ENCODE data around the gene ADARB2.

The ADARB2 gene

GRCh38 chr10:1596482-1597099 lies 140.7 kb downstream of the ADARB2 start:
- DNase-seq (ENCODE audit: low read depth, low spot score) = no peak

- DNase-seq (ENCODE audit: low read depth, low spot score) = no peak
These were observed 141.6 kb downstream of the ADARB2 start for GRCh38 chr10:1595726-1596125.

GRCh38 chr10:1595242-1595600 lies 142.1 kb downstream of the ADARB2 start:
- DNase-seq (ENCODE audit: low read depth, low spot score) = no peak

- no peak for DNase-seq (ENCODE audit: low read depth, low spot score)
These were observed 142.7 kb downstream of the ADARB2 start for GRCh38 chr10:1594372-1595241.

- DNase-seq (ENCODE audit: low read depth, low spot score) = no peak
These were observed 145.6 kb downstream of the ADARB2 start for GRCh38 chr10:1591742-1592141.

- DNase-seq (ENCODE audit: low read depth, low spot score) = no peak
These were observed 146.3 kb downstream of the ADARB2 start for GRCh38 chr10:1591045-1591444.

- DNase-seq (ENCODE audit: low read depth, low spot score) = no peak
These were observed 148.1 kb downstream of the ADARB2 start for GRCh38 chr10:1589257-1589656.

GRCh38 chr10:1582739-1583138 lies 154.6 kb downstream of the ADARB2 start:
- no peak for DNase-seq (ENCODE audit: low read depth, low spot score)

- DNase-seq (ENCODE audit: low read depth, low spot score) = no peak
These were observed 156.1 kb downstream of the ADARB2 start for GRCh38 chr10:1581189-1581588.

- no peak for DNase-seq (ENCODE audit: low read depth, low spot score)
These were observed 157.7 kb downstream of the ADARB2 start for GRCh38 chr10:1579671-1580070.

- DNase-seq (ENCODE audit: low read depth, low spot score) = no peak
These were observed 158.2 kb downstream of the ADARB2 start for GRCh38 chr10:1579141-1579491.

- DNase-seq (ENCODE audit: low read depth, low spot score) = no peak
These were observed 158.8 kb downstream of the ADARB2 start for GRCh38 chr10:1578392-1579140.

- DNase-seq (ENCODE audit: low read depth, low spot score) = no peak
These were observed 159.4 kb downstream of the ADARB2 start for GRCh38 chr10:1577945-1578344.

- DNase-seq (ENCODE audit: low read depth, low spot score) = no peak
These were observed 160.0 kb downstream of the ADARB2 start for GRCh38 chr10:1577373-1577770.

GRCh38 chr10:1576467-1577372 lies 160.6 kb downstream of the ADARB2 start:
- DNase-seq (ENCODE audit: low read depth, low spot score) = no peak

- no peak for DNase-seq (ENCODE audit: low read depth, low spot score)
These were observed 161.7 kb downstream of the ADARB2 start for GRCh38 chr10:1575481-1576244.

- DNase-seq (ENCODE audit: low read depth, low spot score) = no peak
These were observed 162.6 kb downstream of the ADARB2 start for GRCh38 chr10:1574719-1575118.

GRCh38 chr10:1573981-1574380 lies 163.3 kb downstream of the ADARB2 start:
- DNase-seq (ENCODE audit: low read depth, low spot score) = no peak

GRCh38 chr10:1573334-1573969 lies 163.9 kb downstream of the ADARB2 start:
- no peak for DNase-seq (ENCODE audit: low read depth, low spot score)

Data from smooth muscle cell of the brain vasculature (primary cell).